Stimulated activated CD4-positive, alpha-beta T cell treated with anti-CD3 and anti-CD28 coated beads, Interleukin-1b, Interleukin-23, amount 100 ng/mL, for 24 hours (primary cell): ENCODE measurements around the gene ATXN1.

ENCODE experiments used
- DNase-seq, 4 experiments: peaks; one replicate each; pipeline ENCODE4 v3.0.0-alpha.2; 2020; ENCODE audit warnings: low read depth in 4 of 4, low spot score in 1 of 4

ATXN1 gene

GRCh38 chr6:16301511-16301910 lies 459.7 kb downstream of the ATXN1 start:
- no peak for DNase-seq

- no peak for DNase-seq
Measured at GRCh38 chr6:16299861-16300260, 461.4 kb downstream of the ATXN1 start.

- DNase-seq = no peak
Measured at GRCh38 chr6:16296061-16296670, 465.1 kb downstream of the ATXN1 start.

- no peak for DNase-seq
Measured at GRCh38 chr6:16295471-16295870, 465.8 kb downstream of the ATXN1 start.

- DNase-seq = no peak
Measured at GRCh38 chr6:16295060-16295459, 466.2 kb downstream of the ATXN1 start.

- no peak for DNase-seq
Measured at GRCh38 chr6:16294371-16294770, 466.9 kb downstream of the ATXN1 start.

- DNase-seq = no peak
Measured at GRCh38 chr6:16292942-16293341, 468.3 kb downstream of the ATXN1 start.

GRCh38 chr6:16292432-16292831 lies 468.8 kb downstream of the ATXN1 start:
- no peak for DNase-seq

- no peak for DNase-seq
Measured at GRCh38 chr6:16291739-16292138, 469.5 kb downstream of the ATXN1 start.

- DNase-seq = no peak
Measured at GRCh38 chr6:16288163-16288562, 473.1 kb downstream of the ATXN1 start.

- DNase-seq = peak in 2 of 4 experiments; percentile 2 to 9
Measured at GRCh38 chr6:16286151-16286522, 475.1 kb downstream of the ATXN1 start.

GRCh38 chr6:16285467-16286150 lies 475.7 kb downstream of the ATXN1 start:
- no peak for DNase-seq

- no peak for DNase-seq
Measured at GRCh38 chr6:16284472-16284871, 476.8 kb downstream of the ATXN1 start.

GRCh38 chr6:16282370-16282769 lies 478.9 kb downstream of the ATXN1 start:
- no peak for DNase-seq

- no peak for DNase-seq
Measured at GRCh38 chr6:16279243-16279642, 482.0 kb downstream of the ATXN1 start.

GRCh38 chr6:16278750-16279149 lies 482.5 kb downstream of the ATXN1 start:
- DNase-seq = no peak

GRCh38 chr6:16278048-16278724 lies 483.1 kb downstream of the ATXN1 start:
- no peak for DNase-seq

GRCh38 chr6:16277101-16277981 lies 483.9 kb downstream of the ATXN1 start:
- DNase-seq = no peak

GRCh38 chr6:16274885-16275589 lies 486.2 kb downstream of the ATXN1 start:
- DNase-seq = no peak

- no peak for DNase-seq
Measured at GRCh38 chr6:16274483-16274882, 486.8 kb downstream of the ATXN1 start.

- DNase-seq = no peak
Measured at GRCh38 chr6:16273256-16273655, 488.0 kb downstream of the ATXN1 start.
